Activated T-cell treated with anti-CD3 and anti-CD28 coated beads, Interleukin-2, amount 50 U/mL, for 4 hours (primary cell): ENCODE data around the gene RUVBL1. TPM values are rescaled to one million over a fixed set of nuclear protein-coding genes. Genes with fewer than 3 reads are reported as not detected.
A peak's percentile ranks its signal among the peaks of the same experiment; 100 is the strongest.

Experiments
- ATAC-seq, 2 donors: fragments of 200-7000 bp; cut with Tn5 transposase; one replicate each; pipeline ENCODE4 v1.10.0; 2021
- DNase-seq: peaks from one replicate; pipeline ENCODE4 v3.0.0-alpha.2; 2020
- H3K27me3 Mint-ChIP-seq: one replicate; pipeline ENCODE4 v1.8.0; 2021; ENCODE audit warnings: low read depth, mixed read lengths
- H3K36me3 Mint-ChIP-seq: one replicate; pipeline ENCODE4 v1.8.0; 2022; ENCODE audit warnings: mixed read lengths; ENCODE audit not compliant: insufficient read depth
- H3K4me1 Mint-ChIP-seq: one replicate; pipeline ENCODE4 v1.8.0; 2021; ENCODE audit warnings: low read depth, mixed read lengths
- H3K4me3 Mint-ChIP-seq: one replicate; pipeline ENCODE4 v1.8.0; 2021; ENCODE audit warnings: mild to moderate bottlenecking, moderate library complexity, mixed read lengths
- H3K9me3 Mint-ChIP-seq: one replicate; pipeline ENCODE4 v1.8.0; 2021; ENCODE audit warnings: mixed read lengths
- total RNA-seq, 3 donors: library from RNA; stranded (reverse); gene quantifications; one replicate each; pipeline ENCODE4 v1.2.1, GENCODE V29; 2021

RUVBL1 gene
- total RNA-seq, 3 donors from 2014 or later: 158 to 177 (median 161) TPM

- Mint-ChIP-seq H3K9me3 (no peaks in the 10 kb centered on the region), H3K27me3 (no peaks in the 10 kb centered on the region), H3K4me1 (peaks cover 31% of the 10 kb centered on the region), H3K36me3 (peaks cover 10% of the 10 kb centered on the region), H3K4me3 (peak overlapping the region; percentile 82)
- DNase-seq (no peak), ATAC-seq (peak; percentile 61 to 66)
Measured at GRCh38 chr3:128152419-128153155, 29.0 kb upstream of the RUVBL1 start.

DNA sequence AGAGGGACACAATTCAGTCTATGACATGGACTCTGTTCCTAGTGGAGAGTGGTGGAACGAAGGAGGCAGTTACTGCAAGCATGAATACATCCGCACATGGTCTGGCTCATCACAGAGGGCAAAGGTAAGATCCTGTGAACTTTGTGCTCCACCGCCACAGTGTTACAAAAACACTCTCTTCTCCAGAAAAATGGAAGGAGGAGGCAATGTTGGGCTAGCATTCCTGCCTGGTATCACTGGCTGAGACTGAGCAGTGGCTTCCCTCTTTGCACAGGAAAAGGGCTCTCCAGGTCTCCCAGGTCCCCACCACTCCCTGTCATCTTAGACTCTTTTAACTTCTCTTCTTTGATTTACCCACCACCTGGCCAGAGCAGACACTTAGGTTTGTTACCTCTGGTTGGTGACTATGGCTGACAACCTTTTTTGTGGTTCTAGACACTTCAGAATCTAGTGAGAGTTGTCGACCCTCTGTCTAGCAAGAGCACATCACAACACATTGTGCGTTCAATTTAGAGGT, 28.2 kb upstream of the RUVBL1 start:
- Mint-ChIP-seq H3K36me3 (peaks cover 6% of the 10 kb centered on the region), H3K9me3 (no peaks in the 10 kb centered on the region), H3K4me1 (peaks cover 31% of the 10 kb centered on the region), H3K4me3 (no peak overlapping the region), H3K27me3 (no peaks in the 10 kb centered on the region)
- DNase-seq (no peak), ATAC-seq (no peak)

GRCh38 chr3:128149650-128150049, 26.0 kb upstream of the RUVBL1 start:
- DNase-seq (no peak), ATAC-seq (no peak)
- Mint-ChIP-seq H3K36me3 (peaks cover 9% of the 10 kb centered on the region), H3K4me1 (peaks cover 13% of the 10 kb centered on the region), H3K4me3 (no peak overlapping the region), H3K27me3 (no peaks in the 10 kb centered on the region), H3K9me3 (no peaks in the 10 kb centered on the region)

DNA sequence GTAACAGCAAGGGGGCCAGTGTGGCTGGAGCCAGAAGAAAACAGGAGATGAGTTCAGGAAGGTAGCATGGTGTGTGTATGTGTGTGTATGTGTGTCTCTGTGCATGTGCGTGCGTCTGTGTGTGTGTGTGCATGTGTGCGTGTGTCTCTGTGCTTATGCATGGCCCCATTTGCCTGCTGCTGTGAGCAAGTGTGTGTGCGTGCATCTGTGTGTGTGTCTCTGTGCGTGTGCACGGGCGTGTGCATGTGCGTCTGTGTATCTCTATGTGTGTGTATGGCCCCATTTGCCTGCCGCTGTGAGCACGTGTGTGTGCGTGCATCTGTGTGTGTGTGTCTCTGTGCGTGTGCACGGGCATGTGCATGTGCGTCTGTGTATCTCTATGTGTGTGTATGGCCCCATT, 22.6 kb upstream of the RUVBL1 start:
- H3K4me1 Mint-ChIP-seq: no peaks in the 10 kb centered on the region

DNA sequence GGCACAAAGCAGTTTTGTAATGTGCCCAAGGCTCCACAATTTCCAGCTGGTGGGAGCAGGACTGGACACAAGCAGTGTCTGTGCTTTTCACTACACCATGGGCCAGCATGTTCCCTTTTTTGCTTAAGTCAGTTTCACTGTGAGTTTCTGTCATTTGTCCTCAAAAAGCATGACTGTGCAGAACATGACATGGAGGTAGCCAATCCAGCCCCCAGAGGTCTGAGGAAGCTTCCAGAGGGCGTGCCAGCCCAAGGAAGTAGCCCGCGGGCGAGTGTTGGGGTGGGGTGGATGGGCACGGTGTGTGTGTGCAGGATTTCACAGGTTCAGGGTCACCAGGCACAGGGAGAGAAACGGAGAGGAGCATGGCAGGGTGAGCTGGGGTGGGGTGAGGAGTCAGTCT, 21.7 kb upstream of the RUVBL1 start:
- no peaks in the 10 kb centered on the region for H3K9me3 Mint-ChIP-seq
- H3K27me3 Mint-ChIP-seq: no peaks in the 10 kb centered on the region
- no peaks in the 10 kb centered on the region for H3K4me1 Mint-ChIP-seq
- DNase-seq (no peak), ATAC-seq (no peak)
- peaks cover 9% of the 10 kb centered on the region for H3K36me3 Mint-ChIP-seq
- H3K4me3 Mint-ChIP-seq: no peak overlapping the region

More for the DNA sequence above, 22.6 kb upstream of the RUVBL1 start:
- Mint-ChIP-seq H3K4me3 (no peak overlapping the region), H3K9me3 (no peaks in the 10 kb centered on the region), H3K36me3 (peaks cover 9% of the 10 kb centered on the region), H3K27me3 (no peaks in the 10 kb centered on the region)
- DNase-seq (no peak), ATAC-seq (no peak)

GRCh38 chr3:128144512-128145187, 21.0 kb upstream of the RUVBL1 start:
- no peaks in the 10 kb centered on the region for H3K27me3 Mint-ChIP-seq
- peaks cover 9% of the 10 kb centered on the region for H3K36me3 Mint-ChIP-seq
- H3K4me1 Mint-ChIP-seq: no peaks in the 10 kb centered on the region
- H3K9me3 Mint-ChIP-seq: no peaks in the 10 kb centered on the region
- no peak overlapping the region for H3K4me3 Mint-ChIP-seq
- DNase-seq: no peak
- no peak for ATAC-seq

DNA sequence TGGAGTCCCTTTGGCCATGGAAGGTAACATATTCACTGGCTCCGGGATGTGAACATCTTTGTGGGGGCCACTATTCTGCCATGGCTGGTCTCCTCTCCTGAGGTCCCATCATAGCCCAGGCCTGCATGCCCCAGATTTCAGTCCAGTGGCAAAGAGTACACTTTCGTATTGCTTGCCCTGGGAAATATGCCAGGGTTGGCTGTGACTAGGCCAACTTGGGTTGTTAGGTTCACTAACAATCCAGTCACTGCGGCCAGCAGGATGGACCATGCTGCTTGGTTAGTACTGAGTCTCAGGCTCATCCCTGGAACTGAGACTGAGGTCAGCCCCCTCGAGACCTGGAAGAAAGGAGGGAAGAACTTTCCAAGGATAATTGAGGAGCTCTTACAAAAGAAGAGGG, 19.9 kb upstream of the RUVBL1 start:
- no peaks in the 10 kb centered on the region for H3K9me3 Mint-ChIP-seq
- no peaks in the 10 kb centered on the region for H3K4me1 Mint-ChIP-seq
- peaks cover 9% of the 10 kb centered on the region for H3K36me3 Mint-ChIP-seq
- no peak overlapping the region for H3K4me3 Mint-ChIP-seq
- DNase-seq: no peak
- H3K27me3 Mint-ChIP-seq: no peaks in the 10 kb centered on the region
- no peak for ATAC-seq

GRCh38 chr3:128133273-128133883, 9.8 kb upstream of the RUVBL1 start:
- ATAC-seq (peak in 1 of 2 donors; percentile 38), DNase-seq (peak; percentile 46)
- H3K4me3 Mint-ChIP-seq: no peak overlapping the region
- peaks cover 3% of the 10 kb centered on the region for H3K27me3 Mint-ChIP-seq
- no peaks in the 10 kb centered on the region for H3K4me1 Mint-ChIP-seq
- no peaks in the 10 kb centered on the region for H3K9me3 Mint-ChIP-seq
- peaks cover 3% of the 10 kb centered on the region for H3K36me3 Mint-ChIP-seq

GRCh38 chr3:128131897-128132646, 8.5 kb upstream of the RUVBL1 start:
- H3K36me3 Mint-ChIP-seq: peaks cover 3% of the 10 kb centered on the region
- no peak for ATAC-seq
- no peak for DNase-seq

GRCh38 chr3:128128251-128128650, 4.6 kb upstream of the RUVBL1 start:
- Mint-ChIP-seq H3K36me3 (peaks cover 2% of the 10 kb centered on the region), H3K4me3 (no peak overlapping the region), H3K27me3 (no peaks in the 10 kb centered on the region), H3K9me3 (no peaks in the 10 kb centered on the region), H3K4me1 (peaks cover 9% of the 10 kb centered on the region)
- ATAC-seq (no peak), DNase-seq (no peak)

More at GRCh38 chr3:128131897-128132646, 8.5 kb upstream of the RUVBL1 start:
- Mint-ChIP-seq H3K4me1 (no peaks in the 10 kb centered on the region), H3K4me3 (no peak overlapping the region), H3K9me3 (no peaks in the 10 kb centered on the region), H3K27me3 (peaks cover 3% of the 10 kb centered on the region)

DNA sequence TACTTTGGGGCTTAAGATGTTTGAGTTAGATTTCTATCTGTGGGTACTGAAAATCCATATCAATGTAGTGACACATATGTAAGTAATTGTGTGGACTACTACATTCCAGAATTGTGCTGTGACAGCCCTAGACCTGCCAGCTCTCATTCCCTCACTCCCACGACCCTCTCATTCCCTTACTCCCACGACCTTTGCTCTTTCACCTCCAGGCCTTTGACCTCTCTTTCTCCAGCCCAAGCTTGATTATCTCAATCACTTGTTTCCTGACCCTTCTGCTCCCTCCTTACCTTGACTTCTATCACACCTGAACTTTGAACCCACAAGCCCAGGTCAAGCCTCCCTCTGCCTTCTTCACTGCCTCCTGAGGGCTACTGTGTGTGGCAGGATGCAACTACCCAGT, 3.6 kb upstream of the RUVBL1 start:
- no peaks in the 10 kb centered on the region for H3K9me3 Mint-ChIP-seq
- no peaks in the 10 kb centered on the region for H3K27me3 Mint-ChIP-seq
- peaks cover 17% of the 10 kb centered on the region for H3K4me1 Mint-ChIP-seq
- H3K36me3 Mint-ChIP-seq: peaks cover 3% of the 10 kb centered on the region
- ATAC-seq (no peak), DNase-seq (no peak)
- no peak overlapping the region for H3K4me3 Mint-ChIP-seq

GRCh38 chr3:128123156-128123537, 465 bp downstream of the RUVBL1 start:
- Mint-ChIP-seq H3K27me3 (no peaks in the 10 kb centered on the region), H3K4me3 (peak overlapping the region; percentile 100), H3K36me3 (peaks cover 22% of the 10 kb centered on the region), H3K9me3 (no peaks in the 10 kb centered on the region), H3K4me1 (peaks cover 25% of the 10 kb centered on the region)
- ATAC-seq (peak; percentile 1 to 2), DNase-seq (no peak)

GRCh38 chr3:128122013-128122412, 1.6 kb downstream of the RUVBL1 start:
- Mint-ChIP-seq H3K9me3 (no peaks in the 10 kb centered on the region), H3K36me3 (peaks cover 29% of the 10 kb centered on the region), H3K27me3 (no peaks in the 10 kb centered on the region), H3K4me1 (peaks cover 29% of the 10 kb centered on the region), H3K4me3 (peak overlapping the region; percentile 100)
- DNase-seq: no peak
- no peak for ATAC-seq
